ENCODE results near the gene WDR5. TPM values are rescaled to one million over a fixed set of nuclear protein-coding genes. Genes with fewer than 3 reads are reported as not detected.

Gene WDR5
- total RNA-seq, 1 donor from 2014 or later, result 29.3 TPM

DNA sequence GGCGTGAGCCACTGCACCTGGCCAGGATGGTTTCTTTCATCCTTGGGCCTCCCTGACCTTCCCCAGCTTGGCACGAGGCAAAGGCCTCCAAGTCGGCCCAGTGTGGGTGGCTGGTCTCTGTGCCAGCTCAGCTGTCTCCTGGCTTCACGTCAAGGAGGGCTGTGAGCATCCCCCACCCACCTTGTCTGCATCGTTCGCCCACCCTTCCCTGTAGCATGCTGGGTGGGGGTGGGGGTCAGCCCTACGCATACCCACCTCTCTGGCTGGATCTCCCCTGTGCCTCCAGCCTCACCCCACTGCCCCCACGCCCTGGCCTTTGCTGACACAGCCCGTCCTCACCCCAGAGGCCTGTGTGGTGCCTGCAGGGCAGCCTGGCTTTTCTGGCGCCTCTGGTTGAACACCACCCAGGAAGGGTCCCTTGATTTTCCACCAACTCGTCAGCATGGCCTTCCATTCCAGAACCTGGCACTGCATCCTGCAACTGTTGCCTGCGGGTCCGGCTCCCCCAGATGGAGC is 8.8 kb upstream of the WDR5 start:
- H3K4me1 Mint-ChIP-seq (ENCODE audit: unreplicated experiment), result peaks cover 5% of the 10 kb centered on the region
- H3K27ac Mint-ChIP-seq (ENCODE audit: unreplicated experiment), result no peak overlapping the region
- no peaks in the 10 kb centered on the region for H3K36me3 Mint-ChIP-seq (ENCODE audit: unreplicated experiment)
- DNase-seq (ENCODE audit: extremely low spot score, unreplicated experiment), result no peak
- TF ChIP-seq CTCF (IDR thresholded peaks at IDR 0.05), result no peak
- H3K4me3 Mint-ChIP-seq (ENCODE audit: unreplicated experiment), result no peak overlapping the region
- H3K9me3 Mint-ChIP-seq (ENCODE audit: unreplicated experiment), result no peaks in the 10 kb centered on the region
- H3K27me3 Mint-ChIP-seq (ENCODE audit: unreplicated experiment), result no peaks in the 10 kb centered on the region

- H3K27ac Mint-ChIP-seq (ENCODE audit: unreplicated experiment), result no peak overlapping the region
- no peaks in the 10 kb centered on the region for H3K9me3 Mint-ChIP-seq (ENCODE audit: unreplicated experiment)
- H3K4me1 Mint-ChIP-seq (ENCODE audit: unreplicated experiment), result peaks cover 5% of the 10 kb centered on the region
- no peaks in the 10 kb centered on the region for H3K36me3 Mint-ChIP-seq (ENCODE audit: unreplicated experiment)
- no peak overlapping the region for H3K4me3 Mint-ChIP-seq (ENCODE audit: unreplicated experiment)
- no peak for DNase-seq (ENCODE audit: extremely low spot score, unreplicated experiment)
- no peaks in the 10 kb centered on the region for H3K27me3 Mint-ChIP-seq (ENCODE audit: unreplicated experiment)
- no peak for TF ChIP-seq CTCF (IDR thresholded peaks at IDR 0.05)
Observed at GRCh38 chr9:134127616-134128015, 8.3 kb upstream of the WDR5 start.

GRCh38 chr9:134128727-134129679 is 6.9 kb upstream of the WDR5 start:
- H3K4me1 Mint-ChIP-seq (ENCODE audit: unreplicated experiment), result peaks cover 8% of the 10 kb centered on the region
- DNase-seq (ENCODE audit: extremely low spot score, unreplicated experiment), result no peak
- no peak overlapping the region for H3K27ac Mint-ChIP-seq (ENCODE audit: unreplicated experiment)
- H3K36me3 Mint-ChIP-seq (ENCODE audit: unreplicated experiment), result no peaks in the 10 kb centered on the region
- H3K27me3 Mint-ChIP-seq (ENCODE audit: unreplicated experiment), result no peaks in the 10 kb centered on the region
- no peak overlapping the region for H3K4me3 Mint-ChIP-seq (ENCODE audit: unreplicated experiment)
- TF ChIP-seq CTCF (IDR thresholded peaks at IDR 0.05), result no peak
- H3K9me3 Mint-ChIP-seq (ENCODE audit: unreplicated experiment), result no peaks in the 10 kb centered on the region

- Mint-ChIP-seq H3K27me3 (ENCODE audit: unreplicated experiment) (no peaks in the 10 kb centered on the region), H3K4me3 (ENCODE audit: unreplicated experiment) (no peak overlapping the region), H3K36me3 (ENCODE audit: unreplicated experiment) (no peaks in the 10 kb centered on the region), H3K4me1 (ENCODE audit: unreplicated experiment) (peaks cover 17% of the 10 kb centered on the region), H3K9me3 (ENCODE audit: unreplicated experiment) (no peaks in the 10 kb centered on the region), H3K27ac (ENCODE audit: unreplicated experiment) (no peak overlapping the region)
- DNase-seq (ENCODE audit: extremely low spot score, unreplicated experiment), result no peak
- no peak for TF ChIP-seq CTCF (IDR thresholded peaks at IDR 0.05)
Observed at GRCh38 chr9:134130503-134131375, 5.1 kb upstream of the WDR5 start.

Measured in osteocyte (in vitro differentiated cells).